Renal pelvis (tissue), 4 donors: ENCODE data around the gene CACNB2. TPM values are rescaled to one million over a fixed set of nuclear protein-coding genes. Genes with fewer than 3 reads are reported as not detected.

Source experiments
- DNase-seq: peaks from one replicate; pipeline ENCODE4 v3.0.0-alpha.2; 2013
- polyA plus RNA-seq, 3 donors: library from polyadenylated mRNA; unstranded; fragments of 120-200 nt; gene quantifications; one replicate each; pipeline ENCODE4 v1.2.1, GENCODE V29; 2013; ENCODE audit not compliant: insufficient read length in 3 of 3

The CACNB2 gene
- polyA plus RNA-seq, 3 donors = 2.4 to 6.1 (median 4.9) TPM

- DNase-seq = no peak
Measured at GRCh38 chr10:18332484-18332883, 192.3 kb downstream of the CACNB2 start.

- no peak for DNase-seq
Measured at GRCh38 chr10:18333621-18334020, 193.4 kb downstream of the CACNB2 start.

- DNase-seq = no peak
Measured at GRCh38 chr10:18334116-18334867, 194.1 kb downstream of the CACNB2 start.

- no peak for DNase-seq
Measured at GRCh38 chr10:18340496-18341051, 200.3 kb downstream of the CACNB2 start.

GRCh38 chr10:18341055-18341454 lies 200.8 kb downstream of the CACNB2 start:
- no peak for DNase-seq

GRCh38 chr10:18343573-18343972 lies 203.3 kb downstream of the CACNB2 start:
- DNase-seq = no peak

GRCh38 chr10:18345308-18345707 lies 205.1 kb downstream of the CACNB2 start:
- DNase-seq = no peak

GRCh38 chr10:18350340-18350739 lies 210.1 kb downstream of the CACNB2 start:
- DNase-seq = no peak

- no peak for DNase-seq
Measured at GRCh38 chr10:18351421-18351820, 211.2 kb downstream of the CACNB2 start.

GRCh38 chr10:18352175-18352574 lies 212.0 kb downstream of the CACNB2 start:
- no peak for DNase-seq

GRCh38 chr10:18359812-18360211 lies 219.6 kb downstream of the CACNB2 start:
- DNase-seq = no peak

- no peak for DNase-seq
Measured at GRCh38 chr10:18362892-18363291, 222.7 kb downstream of the CACNB2 start.

GRCh38 chr10:18364987-18365775 lies 225.0 kb downstream of the CACNB2 start:
- no peak for DNase-seq

- no peak for DNase-seq
Measured at GRCh38 chr10:18367840-18368239, 227.6 kb downstream of the CACNB2 start.

- no peak for DNase-seq
Measured at GRCh38 chr10:18368273-18368672, 228.0 kb downstream of the CACNB2 start.

GRCh38 chr10:18368682-18369081 lies 228.5 kb downstream of the CACNB2 start:
- no peak for DNase-seq

GRCh38 chr10:18369859-18370473 lies 229.7 kb downstream of the CACNB2 start:
- no peak for DNase-seq

GRCh38 chr10:18376650-18377049 lies 236.4 kb downstream of the CACNB2 start:
- no peak for DNase-seq

- DNase-seq = no peak
Measured at GRCh38 chr10:18377898-18378297, 237.7 kb downstream of the CACNB2 start.

- no peak for DNase-seq
Measured at GRCh38 chr10:18378766-18379165, 238.5 kb downstream of the CACNB2 start.

GRCh38 chr10:18381679-18382078 lies 241.5 kb downstream of the CACNB2 start:
- no peak for DNase-seq

GRCh38 chr10:18397906-18398305 lies 257.7 kb downstream of the CACNB2 start:
- DNase-seq = no peak

- DNase-seq = no peak
Measured at GRCh38 chr10:18399158-18399557, 258.9 kb downstream of the CACNB2 start.
